Breast epithelium (tissue), 4 donors: ENCODE measurements around the gene COX15. TPM values are rescaled to one million over a fixed set of nuclear protein-coding genes. Genes with fewer than 3 reads are reported as not detected.
"Not testable (repeated sequence)": the region's sequence is repeated elsewhere in the genome, so short reads cannot be mapped to it uniquely, and the experiment has no call there.

Experiments
- DNase-seq, 2 donors: peaks; one replicate each; pipeline ENCODE4 v3.0.0-alpha.2; 2019; ENCODE audit warnings: low spot score in 2 of 2
- H3K27ac ChIP-seq, 2 donors: fragments of 200-600 bp; sonication (generic) in 1 of 2; one replicate each; pipeline ENCODE4 v1.5.1; 2016 to 2019; ENCODE audit warnings: mild to moderate bottlenecking in 1 of 2
- H3K27me3 ChIP-seq, 2 donors: fragments of 200-600 bp; sonication (generic) in 1 of 2; one replicate each; pipeline versions ENCODE4 v1.5.1 to v1.6.0; 2017 to 2019; ENCODE audit warnings: control low read depth in 1 of 2, mild to moderate bottlenecking in 1 of 2
- H3K36me3 ChIP-seq: fragments of 200-600 bp; one replicate; pipeline ENCODE4 v1.5.1; 2019
- H3K4me1 ChIP-seq, 2 donors: fragments of 200-600 bp; sonication (generic); one replicate each; pipeline ENCODE4 v1.5.1; 2016 to 2019; ENCODE audit warnings: control low read depth in 1 of 2
- H3K4me3 ChIP-seq, 3 donors: fragments of 200-600 bp; sonication (generic); 1 replicate in 2 of 3; 2 replicates in 1 of 3; pipeline ENCODE4 v1.5.1; 2016 to 2019; ENCODE audit warnings: mild to moderate bottlenecking in 3 of 3, moderate library complexity in 2 of 3
- H3K9me3 ChIP-seq, 2 donors: fragments of 200-600 bp; sonication (generic) in 1 of 2; one replicate each; pipeline ENCODE4 v1.5.1; 2016 to 2019; ENCODE audit warnings: control low read depth in 1 of 2
- POLR2A ChIP-seq: fragments of 450-650 bp; IDR thresholded peaks from one replicate; pipeline ENCODE4 v1.6.1; 2016; ENCODE audit warnings: antibody characterized with exemption, mild to moderate bottlenecking, moderate library complexity
- POLR2AphosphoS5 ChIP-seq, 3 donors: sonication (generic); formaldehyde crosslinking; IDR thresholded peaks; one replicate each; pipeline ENCODE4 v1.6.1; 2017; ENCODE audit warnings: antibody characterized with exemption in 3 of 3
- intact Hi-C: fragments of 100-400 bp; cut with DNase I; formaldehyde crosslinking; loops from one replicate; pipeline ENCODE4 v1.15.1; 2023; ENCODE audit warnings: low total_unique reads
- total RNA-seq, 3 donors: library from RNA; depleted of rRNA; stranded (reverse); fragments of >200 nt; gene quantifications; one replicate each; pipeline ENCODE4 v1.1.0, GENCODE V29; 2016
- TF ChIP-seq, protein P1 (sequence below), 3 donors: fragments of 450-650 bp; IDR thresholded peaks; one replicate each; pipeline ENCODE4 v1.5.1; 2016 to 2017; ENCODE audit warnings: antibody characterized with exemption in 3 of 3, mild to moderate bottlenecking in 3 of 3, moderate library complexity in 3 of 3

Gene COX15
- total RNA-seq, 3 donors from 2014 or later = 28.2 to 38.3 (median 32.2) TPM

DNA sequence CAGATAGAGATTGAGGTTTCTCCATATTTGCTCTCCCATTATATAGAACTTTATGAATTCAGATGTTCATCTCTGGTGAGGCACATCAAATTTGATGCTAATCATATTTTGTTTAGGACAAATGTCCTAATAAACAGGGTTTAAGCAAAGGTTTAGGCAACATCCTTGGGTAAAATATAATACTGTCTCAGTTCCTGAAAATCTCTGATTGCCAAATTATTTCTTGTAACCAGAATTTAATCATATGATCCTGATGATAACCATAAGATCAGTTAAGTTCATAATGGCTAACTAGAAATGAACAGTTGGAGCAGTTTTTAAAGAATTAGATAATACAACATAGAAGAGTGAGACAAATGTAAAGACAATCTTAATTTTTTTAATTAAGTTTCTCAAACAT, 18.7 kb upstream of the COX15 start:
- Histone ChIP-seq H3K9me3 (no peaks in the 10 kb centered on the region), H3K4me1 (no peaks in the 10 kb centered on the region), H3K36me3 (no peaks in the 10 kb centered on the region), H3K4me3 (no peak overlapping the region), H3K27me3 (no peaks in the 10 kb centered on the region), H3K27ac (no peak overlapping the region)
- DNase-seq = no peak
- TF ChIP-seq POLR2AphosphoS5 (IDR thresholded peaks at IDR 0.05) = no peak
- TF ChIP-seq, protein P1, sequence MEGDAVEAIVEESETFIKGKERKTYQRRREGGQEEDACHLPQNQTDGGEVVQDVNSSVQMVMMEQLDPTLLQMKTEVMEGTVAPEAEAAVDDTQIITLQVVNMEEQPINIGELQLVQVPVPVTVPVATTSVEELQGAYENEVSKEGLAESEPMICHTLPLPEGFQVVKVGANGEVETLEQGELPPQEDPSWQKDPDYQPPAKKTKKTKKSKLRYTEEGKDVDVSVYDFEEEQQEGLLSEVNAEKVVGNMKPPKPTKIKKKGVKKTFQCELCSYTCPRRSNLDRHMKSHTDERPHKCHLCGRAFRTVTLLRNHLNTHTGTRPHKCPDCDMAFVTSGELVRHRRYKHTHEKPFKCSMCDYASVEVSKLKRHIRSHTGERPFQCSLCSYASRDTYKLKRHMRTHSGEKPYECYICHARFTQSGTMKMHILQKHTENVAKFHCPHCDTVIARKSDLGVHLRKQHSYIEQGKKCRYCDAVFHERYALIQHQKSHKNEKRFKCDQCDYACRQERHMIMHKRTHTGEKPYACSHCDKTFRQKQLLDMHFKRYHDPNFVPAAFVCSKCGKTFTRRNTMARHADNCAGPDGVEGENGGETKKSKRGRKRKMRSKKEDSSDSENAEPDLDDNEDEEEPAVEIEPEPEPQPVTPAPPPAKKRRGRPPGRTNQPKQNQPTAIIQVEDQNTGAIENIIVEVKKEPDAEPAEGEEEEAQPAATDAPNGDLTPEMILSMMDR (IDR thresholded peaks at IDR 0.05) = no peak
- TF ChIP-seq POLR2A = no peak
- intact Hi-C loops = no loop called here

DNA sequence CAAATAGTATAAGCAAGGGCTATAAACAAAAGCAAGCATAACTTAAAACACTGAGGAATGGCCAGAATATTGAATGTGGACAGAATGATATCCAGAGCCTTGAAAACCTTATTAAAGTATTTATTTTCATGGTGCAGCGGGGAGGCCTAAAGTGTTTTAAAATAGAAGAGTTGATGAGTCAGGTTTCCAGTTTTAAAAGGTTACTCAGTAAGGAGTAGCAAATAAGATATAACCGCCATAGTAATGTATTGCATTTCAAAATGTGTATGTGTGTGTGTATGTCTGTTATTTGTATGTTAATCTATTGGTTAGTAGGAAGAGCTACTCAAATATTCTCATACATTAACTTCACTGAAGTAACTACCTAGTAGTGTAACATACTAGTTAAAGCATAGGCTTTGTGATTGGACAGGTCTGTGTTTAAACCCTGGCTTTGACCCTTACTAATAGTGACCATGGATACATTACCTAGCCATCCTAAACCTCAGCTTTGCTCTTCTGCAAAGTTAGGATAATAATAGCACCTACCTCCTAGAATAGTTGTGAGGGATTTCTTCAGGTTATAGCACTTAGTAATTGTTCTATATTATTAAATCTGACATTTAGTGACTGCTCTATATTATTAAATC, 17.0 kb upstream of the COX15 start:
- Histone ChIP-seq H3K4me1 (no peaks in the 10 kb centered on the region), H3K4me3 (no peak overlapping the region), H3K36me3 (no peaks in the 10 kb centered on the region), H3K27ac (no peak overlapping the region), H3K9me3 (no peaks in the 10 kb centered on the region), H3K27me3 (no peaks in the 10 kb centered on the region)
- intact Hi-C loops = no loop called here
- no peak for TF ChIP-seq POLR2AphosphoS5 (IDR thresholded peaks at IDR 0.05)
- no peak for TF ChIP-seq POLR2A
- TF ChIP-seq, protein P1 (IDR thresholded peaks at IDR 0.05) = no peak
- no peak for DNase-seq

GRCh38 chr10:99746166-99746565, 14.2 kb upstream of the COX15 start:
- H3K4me3 ChIP-seq, H3K27ac ChIP-seq, DNase-seq, H3K9me3 ChIP-seq, intact Hi-C loops, H3K27me3 ChIP-seq, H3K4me1 ChIP-seq: not testable (repeated sequence)
- H3K36me3 ChIP-seq = peaks cover 16% of the 10 kb centered on the region

- intact Hi-C loops = no loop called here
- H3K27ac ChIP-seq = no peak overlapping the region
- no peak overlapping the region for H3K4me3 ChIP-seq
- no peak for DNase-seq
- H3K27me3 ChIP-seq = no peaks in the 10 kb centered on the region
- H3K36me3 ChIP-seq = peaks cover 34% of the 10 kb centered on the region
- peaks cover 0 to 18% of the 10 kb centered on the region in 2 donors for H3K9me3 ChIP-seq
- no peaks in the 10 kb centered on the region for H3K4me1 ChIP-seq
- TF ChIP-seq POLR2A (no peak), POLR2AphosphoS5 (IDR thresholded peaks at IDR 0.05) (no peak)
- TF ChIP-seq, protein P1 (IDR thresholded peaks at IDR 0.05) = no peak
Observed at GRCh38 chr10:99743841-99744240, 11.9 kb upstream of the COX15 start.

- Histone ChIP-seq H3K4me3 (no peak overlapping the region), H3K9me3 (peaks cover 0 to 18% of the 10 kb centered on the region in 2 donors), H3K27ac (no peak overlapping the region), H3K4me1 (no peaks in the 10 kb centered on the region), H3K36me3 (peaks cover 36% of the 10 kb centered on the region), H3K27me3 (no peaks in the 10 kb centered on the region)
- intact Hi-C loops = no loop called here
- TF ChIP-seq POLR2AphosphoS5 (IDR thresholded peaks at IDR 0.05) = no peak
- no peak for TF ChIP-seq POLR2A
- TF ChIP-seq, protein P1 (IDR thresholded peaks at IDR 0.05) = no peak
- DNase-seq = no peak
Observed at GRCh38 chr10:99742701-99743100, 10.8 kb upstream of the COX15 start.
